Neural cell (in vitro differentiated cells): ENCODE data around the gene DIAPH2.

Experiments
- CTCF ChIP-seq: fragments of 450-650 bp; IDR thresholded peaks from 2 replicates; pipeline ENCODE4 v1.5.1; 2014; ENCODE audit warnings: antibody characterized with exemption, mild to moderate bottlenecking, moderate library complexity; ENCODE audit not compliant: poor library complexity, severe bottlenecking
- EP300 ChIP-seq: fragments of 450-650 bp; conservative IDR thresholded peaks from 2 replicates; pipeline ENCODE4 v1.6.1; 2014; ENCODE audit warnings: antibody characterized with exemption, mild to moderate bottlenecking, moderate library complexity; ENCODE audit not compliant: poor library complexity, severe bottlenecking
- EZH2 ChIP-seq: fragments of 200-600, 300-800 bp; shearing (Covaris generic), sonication (generic); IDR thresholded peaks from 2 replicates; pipeline ENCODE4 v1.6.1; 2014; ENCODE audit warnings: antibody characterized with exemption, low read length, borderline replicate concordance, mild to moderate bottlenecking; ENCODE audit not compliant: insufficient read depth, poor library complexity, severe bottlenecking
- POLR2AphosphoS5 ChIP-seq: IDR thresholded peaks from 2 replicates; pipeline ENCODE4 v1.6.1; 2012
- RAD21 ChIP-seq: fragments of 450-650 bp; conservative IDR thresholded peaks from 2 replicates; pipeline ENCODE4 v1.6.1; 2014; ENCODE audit warnings: antibody characterized with exemption, mild to moderate bottlenecking, moderate library complexity
- REST ChIP-seq: IDR thresholded peaks from 2 replicates; pipeline ENCODE4 v1.6.1; 2012; ENCODE audit warnings: borderline replicate concordance

DNA sequence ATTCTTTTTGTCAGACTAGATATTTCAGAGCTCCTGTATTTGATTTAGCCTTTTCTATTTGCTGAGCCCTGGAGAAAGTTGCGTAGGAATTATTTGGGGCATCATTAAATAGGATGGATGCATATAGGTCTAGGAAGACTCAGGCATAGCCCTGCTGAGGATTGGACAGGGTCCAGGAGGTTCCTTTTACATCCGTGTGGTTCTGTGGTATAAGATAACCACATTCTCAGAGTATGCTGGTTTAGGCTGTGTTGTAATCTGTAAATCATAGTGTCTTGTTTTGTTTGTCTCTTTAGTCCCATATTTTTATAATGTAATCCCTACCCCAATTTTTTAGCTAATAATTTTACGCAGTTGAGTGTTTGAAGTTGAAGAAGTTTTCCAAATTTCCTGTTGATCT lies 712.7 kb downstream of the DIAPH2 start:
- TF ChIP-seq RAD21 (no peak), CTCF (no peak), POLR2AphosphoS5 (no peak), REST (no peak), EP300 (no peak), EZH2 (no peak)
